Measurements from ENCODE around the gene KRTAP5-6. TPM values are rescaled to one million over a fixed set of nuclear protein-coding genes. Genes with fewer than 3 reads are reported as not detected.

KRTAP5-6 gene
- total RNA-seq, 1 experiment from 2014 or later = not detected

DNA sequence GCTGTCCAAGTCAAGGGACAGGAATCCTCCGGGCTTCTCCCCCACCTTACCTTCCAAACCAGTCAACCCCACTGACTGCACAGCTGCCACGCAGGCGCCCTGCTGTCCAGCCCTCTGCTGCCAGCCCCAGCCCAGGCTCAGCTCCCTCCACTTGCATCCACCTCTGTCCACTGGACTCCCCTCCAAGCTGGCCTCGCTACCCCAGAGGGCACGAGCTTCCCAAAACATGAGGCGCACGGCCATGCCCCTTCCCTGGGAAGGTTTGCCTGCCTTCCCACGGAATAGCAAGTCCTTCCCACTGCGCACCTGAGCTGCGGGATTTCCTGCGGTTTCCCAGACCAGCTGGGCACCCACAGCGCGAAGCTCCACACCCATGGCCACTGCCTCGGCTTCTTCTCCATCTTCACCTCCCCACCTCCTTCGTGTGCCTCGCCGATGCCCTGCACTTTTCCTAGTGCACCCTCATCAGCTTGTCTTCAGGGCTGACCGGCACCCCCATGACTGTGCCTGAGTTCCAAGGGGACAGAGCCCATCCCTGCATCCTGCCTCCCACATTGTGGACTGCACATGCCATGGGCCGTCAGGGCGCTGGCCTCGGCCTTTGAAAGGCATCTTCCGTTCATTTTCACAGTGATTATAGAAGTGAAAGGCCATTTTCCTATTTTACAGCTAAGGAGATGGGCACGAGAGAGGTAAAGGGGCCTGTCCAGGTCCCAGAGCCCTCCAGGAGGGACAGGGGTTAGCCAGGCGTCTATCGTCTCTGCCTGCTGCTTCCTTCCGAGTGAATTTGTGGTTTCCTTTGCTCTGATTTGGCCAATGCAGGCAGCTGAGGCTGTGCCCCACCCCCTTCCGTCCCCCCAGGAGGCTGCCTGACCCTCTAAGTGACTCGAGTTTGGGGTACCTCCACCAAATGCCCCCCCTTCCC, 37.0 kb downstream of the KRTAP5-6 start:
- DNase-seq (ENCODE audit: low read depth) = no peak

DNA sequence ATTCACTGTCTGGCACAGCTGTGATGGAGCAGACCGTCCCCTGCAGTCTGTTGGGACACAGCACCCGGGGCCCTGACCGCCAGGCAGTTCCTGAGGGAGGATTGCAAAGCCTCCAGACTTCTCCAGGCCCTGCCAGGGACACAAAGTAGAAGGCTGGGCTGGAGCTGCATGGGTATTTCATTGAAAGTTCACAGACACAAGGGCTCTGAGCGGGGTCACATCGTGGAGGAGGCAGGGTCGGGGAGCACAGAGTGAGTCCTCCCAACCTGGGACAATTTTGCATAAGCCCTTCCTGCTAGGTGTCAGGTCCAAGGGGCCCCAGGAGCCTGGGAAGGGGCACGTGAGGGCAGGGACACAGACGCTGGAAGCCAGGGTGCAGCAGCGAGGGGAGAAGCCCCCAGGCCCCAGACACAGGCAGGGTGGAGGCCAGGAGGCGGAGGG, 37.7 kb downstream of the KRTAP5-6 start:
- DNase-seq (ENCODE audit: low read depth) = no peak

DNA sequence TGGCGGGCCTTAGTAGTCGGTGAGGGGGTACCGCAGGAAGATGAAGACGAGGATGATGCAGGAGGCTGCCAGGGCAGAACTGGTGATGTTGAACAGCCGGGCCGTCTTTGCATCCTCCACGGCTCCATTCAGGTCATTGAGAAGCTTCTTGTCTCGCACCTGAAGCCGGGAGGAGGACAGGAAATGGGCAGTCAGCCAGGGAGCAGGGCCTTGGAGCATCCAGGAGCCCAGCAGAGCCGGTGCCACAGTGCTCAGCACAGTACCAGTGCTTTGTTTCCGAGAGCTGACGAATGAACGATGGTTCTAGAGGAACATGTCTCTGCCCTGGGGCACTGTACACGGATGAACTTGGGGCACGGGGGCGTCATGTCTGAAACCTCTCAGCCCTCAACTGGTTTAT, 38.3 kb downstream of the KRTAP5-6 start:
- DNase-seq (ENCODE audit: low read depth) = no peak

DNA sequence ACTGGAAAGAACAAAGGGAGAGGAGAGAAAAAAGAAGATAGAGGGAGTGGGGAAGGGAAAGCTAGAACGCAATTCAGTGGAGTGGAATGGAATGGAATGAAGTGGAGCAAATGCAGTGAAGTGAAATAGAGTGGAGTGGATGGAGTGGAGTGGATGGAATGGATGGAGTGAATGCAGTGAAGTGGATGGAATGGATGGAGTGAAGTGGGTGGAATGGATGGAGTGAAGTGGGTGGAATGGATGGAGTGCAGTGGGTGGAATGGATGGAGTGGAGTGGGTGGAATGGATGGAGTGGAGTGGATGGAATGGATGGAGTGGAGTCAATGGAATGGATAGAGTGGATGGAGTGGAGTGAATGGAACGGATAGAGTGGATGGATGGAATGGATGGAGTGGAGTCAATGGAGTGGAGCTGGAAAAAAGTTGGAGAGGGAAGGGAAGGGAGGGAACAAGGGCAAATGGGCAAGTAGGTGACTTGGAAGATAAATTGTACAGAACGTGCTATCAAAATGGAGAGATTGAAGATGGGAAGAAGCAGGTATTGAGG, 39.5 kb downstream of the KRTAP5-6 start:
- DNase-seq (ENCODE audit: low read depth) = no peak

DNA sequence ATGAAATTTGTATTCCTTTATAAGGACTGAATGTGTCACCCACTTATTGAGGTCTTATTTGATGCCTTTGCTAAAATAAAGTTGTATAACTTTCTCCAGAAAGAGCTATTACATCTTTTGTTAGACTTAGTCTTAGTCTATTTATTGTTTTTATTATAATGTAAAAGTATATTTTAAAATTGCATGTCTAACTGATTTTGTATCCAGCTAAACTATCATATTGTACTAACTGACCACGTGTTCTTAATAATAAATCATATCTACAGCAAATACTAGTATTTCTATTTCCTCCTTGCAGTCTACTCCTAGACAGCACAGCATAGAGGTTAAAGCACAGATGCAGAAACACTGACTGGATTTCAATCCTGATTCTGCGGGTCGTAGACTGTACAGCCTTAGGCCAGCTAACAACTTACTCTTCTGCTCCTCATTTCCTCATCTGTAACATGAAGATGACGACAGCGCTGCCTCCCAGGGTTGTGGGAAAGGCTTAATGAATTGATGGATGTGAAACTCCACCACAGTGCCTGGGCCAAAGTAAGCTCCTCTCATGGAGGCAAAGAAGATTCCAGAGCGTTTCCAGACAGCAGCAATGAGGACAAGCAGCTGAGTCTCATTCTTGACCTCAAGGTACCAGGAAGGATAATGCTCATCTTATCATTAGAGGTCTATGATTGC, 40.2 kb downstream of the KRTAP5-6 start:
- no peak for DNase-seq (ENCODE audit: low read depth)

DNA sequence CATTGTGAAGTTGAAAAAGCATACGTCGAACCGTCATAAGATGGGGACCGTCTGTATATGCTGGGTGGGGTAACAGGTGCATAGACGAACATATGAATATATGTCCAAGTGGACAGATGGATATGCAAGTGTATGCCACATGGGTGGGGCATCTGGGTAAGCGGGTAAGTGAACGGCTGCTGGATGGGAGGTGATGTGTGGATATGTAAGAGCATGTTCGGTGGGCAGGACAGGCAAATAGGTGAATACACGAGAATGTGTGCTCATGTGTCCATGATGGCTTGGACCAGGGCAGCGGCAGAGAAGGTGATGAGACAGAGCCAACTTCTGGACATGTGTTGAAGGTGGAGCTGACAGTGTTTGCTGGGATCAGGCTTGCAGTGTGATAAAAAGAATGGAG, 41.4 kb downstream of the KRTAP5-6 start:
- DNase-seq (ENCODE audit: low read depth) = no peak

DNA sequence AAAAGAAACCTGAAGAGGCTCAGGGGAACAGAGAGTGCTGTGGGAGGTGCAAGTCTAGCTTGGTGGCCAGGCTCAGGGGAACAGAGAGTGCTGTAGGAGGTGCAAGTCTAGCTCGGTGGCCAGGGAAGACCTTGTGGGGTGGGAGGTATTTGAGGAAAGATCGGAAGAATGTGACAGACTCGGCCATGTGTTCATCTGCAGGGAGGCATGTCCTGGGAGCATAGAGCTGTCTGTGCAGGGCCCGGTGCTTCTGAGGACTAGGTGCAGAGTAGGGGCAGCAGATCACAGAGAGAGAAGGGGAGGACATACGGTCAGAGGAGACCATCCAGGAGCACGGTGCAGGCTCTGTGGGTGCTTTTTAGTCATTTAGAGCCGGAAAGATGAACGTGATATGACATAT, 42.6 kb downstream of the KRTAP5-6 start:
- DNase-seq (ENCODE audit: low read depth) = no peak

DNA sequence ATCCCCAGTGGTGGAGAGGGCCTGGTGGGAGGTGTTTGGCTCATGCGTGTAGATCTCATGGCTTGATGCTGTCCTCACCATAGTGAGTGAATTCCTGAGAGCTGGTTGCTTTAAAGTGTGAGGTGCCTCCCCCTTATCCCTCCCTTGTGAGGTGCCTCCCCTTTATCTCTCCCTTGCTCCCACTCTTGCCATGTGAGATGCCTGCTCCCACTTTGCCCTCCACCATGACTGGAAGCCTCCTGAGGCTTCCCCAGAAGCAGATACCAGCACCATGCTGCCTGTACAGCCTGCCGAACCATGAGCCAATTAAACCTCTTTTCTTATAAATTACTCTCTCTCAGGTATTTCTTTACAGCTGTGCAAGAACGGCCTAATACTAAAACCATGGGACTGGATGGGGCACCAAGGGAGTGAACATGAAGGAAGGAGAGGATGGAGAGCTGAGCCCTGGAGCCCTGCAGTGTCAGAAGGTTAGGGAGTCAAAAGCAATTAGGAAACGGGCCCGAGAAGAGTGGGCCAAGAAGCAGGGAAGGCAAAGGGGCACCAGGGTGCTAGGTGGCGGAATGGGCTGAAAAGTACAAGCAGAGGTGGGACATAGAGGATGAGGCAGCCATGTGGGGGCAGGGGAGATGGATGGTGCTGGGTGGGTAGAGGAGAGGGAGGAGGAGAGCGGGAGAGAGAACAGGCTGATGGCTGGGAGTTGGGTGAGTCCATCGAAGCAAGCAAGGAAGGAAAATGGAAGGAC, 44.0 kb downstream of the KRTAP5-6 start:
- no peak for DNase-seq (ENCODE audit: low read depth)

DNA sequence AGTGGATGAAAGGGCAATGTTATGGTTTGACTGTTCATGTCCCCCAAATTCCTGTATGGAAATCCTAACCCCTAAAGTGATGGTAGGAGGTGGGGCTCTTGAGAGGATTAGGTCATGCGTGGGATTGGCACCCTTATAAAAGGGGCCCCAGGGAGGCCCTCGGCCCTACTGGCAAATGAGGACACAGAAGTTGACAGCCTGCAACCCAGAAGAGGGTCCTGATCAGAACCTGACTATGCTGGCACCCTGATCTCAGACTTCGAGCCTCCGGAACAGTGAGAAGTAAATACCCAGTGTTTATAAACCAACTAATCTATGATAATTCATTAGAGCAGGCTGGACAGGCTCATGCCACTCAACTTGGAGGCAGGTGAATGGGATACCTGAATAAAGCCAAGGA, 44.7 kb downstream of the KRTAP5-6 start:
- no peak for DNase-seq (ENCODE audit: low read depth)

DNA sequence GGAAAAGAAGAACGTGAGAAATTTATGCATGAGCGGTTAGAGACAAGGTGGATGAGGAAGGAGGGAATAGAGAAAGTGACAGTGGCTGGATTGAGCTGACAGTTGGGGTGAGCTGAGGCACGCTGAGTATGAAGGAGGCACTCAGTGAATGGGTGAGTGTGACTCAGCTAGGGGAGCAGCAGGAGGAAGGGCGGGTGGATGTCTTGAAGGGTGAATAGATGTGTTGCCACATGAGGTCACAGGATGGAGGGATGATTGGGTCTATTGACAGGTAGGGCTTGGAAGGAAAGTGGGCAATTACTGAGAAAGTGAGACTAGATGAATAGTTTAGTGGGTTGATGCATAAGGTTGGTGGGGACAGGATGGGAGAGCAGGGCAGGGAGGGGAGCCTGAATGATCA, 45.4 kb downstream of the KRTAP5-6 start:
- no peak for DNase-seq (ENCODE audit: low read depth)

DNA sequence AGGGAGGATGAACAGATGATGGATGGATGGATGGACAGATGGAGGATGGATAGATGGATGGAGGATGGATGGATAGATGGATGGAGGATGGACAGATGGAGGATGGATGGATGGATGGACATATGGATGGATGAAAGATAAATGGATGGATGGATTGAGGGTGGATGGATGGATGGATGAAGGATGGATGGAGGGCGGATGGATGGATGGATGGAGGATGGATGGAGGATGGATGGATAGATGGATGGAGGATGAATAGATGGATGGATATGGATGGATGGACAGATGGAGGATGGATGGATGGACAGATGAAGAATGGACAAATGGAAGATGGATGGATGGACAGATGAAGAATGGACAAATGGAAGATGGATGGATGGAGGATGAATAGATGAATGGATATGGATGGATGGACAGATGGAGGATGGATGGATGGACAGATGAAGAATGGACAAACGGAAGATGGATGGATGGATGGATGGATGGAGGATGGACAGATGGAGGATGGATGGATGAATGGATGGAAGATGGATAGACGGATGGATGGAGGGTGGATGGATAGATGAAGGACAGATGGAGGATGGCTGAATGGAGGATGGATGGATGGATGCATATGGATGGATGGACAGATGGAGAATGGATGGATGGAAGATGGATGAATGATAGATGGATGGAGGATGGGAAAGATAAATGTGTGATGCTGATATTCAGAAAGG, 46.0 kb downstream of the KRTAP5-6 start:
- no peak for DNase-seq (ENCODE audit: low read depth)

DNA sequence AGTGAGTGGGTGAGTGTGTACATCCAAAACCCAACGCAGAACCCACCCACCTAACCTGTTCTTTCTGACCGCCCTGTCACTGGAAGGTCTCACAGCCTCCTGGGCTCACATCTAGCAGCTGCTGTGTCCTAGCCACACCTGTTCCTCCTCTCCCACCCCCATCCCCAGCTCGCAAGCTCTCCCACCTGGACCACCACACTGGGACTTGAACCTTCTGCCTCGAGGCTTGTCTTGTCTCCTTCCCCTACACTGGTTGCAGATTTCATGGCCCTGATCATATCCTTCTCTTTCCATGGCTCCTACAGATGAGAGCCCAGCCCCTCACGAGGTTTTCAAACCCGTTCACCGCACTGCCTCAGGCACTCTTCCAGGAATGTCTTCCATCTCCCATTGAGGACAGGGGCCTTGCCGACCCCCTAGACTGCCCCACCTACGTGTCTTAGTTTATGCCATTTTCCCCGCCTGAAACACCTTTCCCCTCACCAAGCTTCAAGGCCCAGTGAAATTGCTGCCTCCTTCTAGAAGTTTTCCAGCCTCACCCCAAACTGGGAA, 46.7 kb downstream of the KRTAP5-6 start:
- DNase-seq (ENCODE audit: low read depth) = no peak

DNA sequence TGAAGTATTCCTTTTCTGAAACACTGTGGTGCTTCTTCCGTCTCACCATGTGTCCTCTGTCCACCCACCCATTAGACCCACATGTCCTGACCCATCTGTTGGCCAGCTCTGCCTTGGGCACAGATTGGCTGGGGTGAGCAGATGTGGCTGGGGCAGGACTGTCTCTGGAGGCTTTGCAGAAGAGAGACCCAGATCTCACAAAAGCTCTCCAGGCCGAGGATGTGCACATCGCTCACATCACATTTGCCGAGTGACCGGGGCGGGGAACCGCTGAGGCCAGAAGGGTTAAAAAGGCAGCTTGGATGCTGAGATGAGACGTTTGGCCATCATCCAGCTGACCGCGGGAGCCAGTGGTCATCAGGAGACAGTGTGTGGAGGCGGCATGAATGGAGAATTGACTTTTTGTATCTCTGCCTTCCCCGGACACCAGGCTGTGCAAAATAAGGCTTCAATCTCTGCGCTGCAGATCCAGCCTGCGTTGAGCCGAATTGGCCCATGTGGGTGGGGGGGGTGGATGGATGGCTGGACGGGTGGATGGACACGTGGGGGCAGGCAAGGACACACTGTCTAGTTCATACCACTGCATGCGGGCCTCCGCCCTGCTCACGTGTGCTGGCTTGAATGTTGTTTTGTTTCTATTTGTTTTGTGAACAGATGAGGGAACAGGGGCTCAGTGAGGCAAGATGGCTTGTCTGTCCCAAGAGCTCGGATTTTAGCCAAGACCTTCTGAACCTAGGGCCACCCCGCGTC, 47.3 kb downstream of the KRTAP5-6 start:
- no peak for DNase-seq (ENCODE audit: low read depth)

DNA sequence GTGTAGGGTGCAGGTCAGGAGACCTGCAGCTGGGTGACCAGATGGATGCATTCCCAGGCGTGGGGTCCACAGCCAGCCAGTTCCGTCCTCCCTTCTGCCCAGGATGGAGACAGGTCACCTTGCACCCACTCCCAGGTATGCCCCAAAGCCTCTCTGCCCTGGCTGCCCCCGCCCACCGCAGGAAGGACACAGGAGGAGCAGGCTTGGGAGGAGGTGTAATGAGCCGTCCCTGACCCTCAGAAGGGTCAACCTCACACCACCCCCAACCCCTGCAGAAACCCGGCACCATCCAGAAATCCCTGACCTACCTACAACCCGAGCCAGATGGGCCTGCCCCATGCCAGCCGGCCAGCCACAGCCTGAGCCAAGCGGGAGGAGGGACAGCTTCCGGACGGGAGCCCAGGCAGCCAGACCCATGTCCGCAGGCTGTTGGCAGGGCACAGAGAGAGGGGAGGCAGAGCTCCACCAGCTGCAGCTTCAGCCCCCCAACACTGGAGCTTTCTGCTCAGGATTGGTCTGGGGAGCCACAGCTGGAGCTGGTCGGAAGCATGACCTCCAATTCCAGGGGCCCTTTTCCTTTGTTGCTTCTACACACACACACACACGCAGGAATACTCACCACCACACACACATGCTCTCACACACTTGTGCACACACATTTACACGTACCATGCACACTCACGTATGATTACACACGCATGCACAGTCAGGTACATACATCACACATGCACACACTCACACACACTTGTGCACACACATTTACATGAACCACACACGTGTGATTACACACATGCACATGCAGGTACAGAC, 48.1 kb downstream of the KRTAP5-6 start:
- DNase-seq (ENCODE audit: low read depth) = no peak

DNA sequence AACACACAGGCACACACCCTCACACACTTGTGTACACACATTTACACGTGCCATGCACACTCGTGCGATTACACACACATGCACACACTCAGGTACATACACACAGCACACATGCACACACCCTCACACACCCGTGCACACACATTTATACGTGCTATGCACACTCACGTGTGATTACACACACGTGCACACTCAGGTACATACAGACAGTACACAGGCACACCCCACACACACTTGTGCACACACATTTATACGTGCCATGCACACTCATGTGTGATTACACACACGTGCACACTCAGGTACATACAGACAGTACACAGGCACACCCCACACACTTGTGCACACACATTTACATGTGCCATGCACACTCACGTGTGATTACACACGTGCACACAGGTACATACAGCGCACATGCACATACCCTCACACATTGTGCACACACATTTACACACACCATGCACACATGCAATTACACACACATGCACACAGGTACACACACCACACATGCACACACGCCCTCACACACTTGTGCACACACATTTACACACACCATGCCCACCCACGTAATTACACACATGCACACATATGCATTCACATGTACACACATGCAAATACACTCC, 48.8 kb downstream of the KRTAP5-6 start:
- no peak for DNase-seq (ENCODE audit: low read depth)

DNA sequence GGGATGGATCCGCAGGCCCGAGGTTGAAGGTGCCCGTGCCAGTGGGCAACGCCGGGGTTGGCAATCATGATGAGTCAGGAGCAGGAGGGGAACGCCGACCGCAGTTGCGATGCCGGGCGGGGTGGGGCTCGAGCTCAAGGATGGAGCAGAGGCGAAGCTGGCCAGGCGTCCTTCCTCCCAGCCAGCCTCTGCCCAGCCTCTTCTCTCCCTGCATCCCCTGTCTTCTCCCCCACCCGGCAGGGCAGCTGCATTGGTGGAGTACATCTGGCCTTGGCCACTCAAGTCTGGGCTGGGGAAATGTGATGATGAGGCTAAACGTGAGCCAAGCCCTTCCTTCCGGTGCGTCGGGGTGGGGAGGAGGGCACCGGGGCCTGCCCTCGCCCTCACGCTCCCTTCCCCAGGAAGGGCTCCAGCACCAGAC, 49.5 kb downstream of the KRTAP5-6 start:
- no peak for DNase-seq (ENCODE audit: low read depth)

DNA sequence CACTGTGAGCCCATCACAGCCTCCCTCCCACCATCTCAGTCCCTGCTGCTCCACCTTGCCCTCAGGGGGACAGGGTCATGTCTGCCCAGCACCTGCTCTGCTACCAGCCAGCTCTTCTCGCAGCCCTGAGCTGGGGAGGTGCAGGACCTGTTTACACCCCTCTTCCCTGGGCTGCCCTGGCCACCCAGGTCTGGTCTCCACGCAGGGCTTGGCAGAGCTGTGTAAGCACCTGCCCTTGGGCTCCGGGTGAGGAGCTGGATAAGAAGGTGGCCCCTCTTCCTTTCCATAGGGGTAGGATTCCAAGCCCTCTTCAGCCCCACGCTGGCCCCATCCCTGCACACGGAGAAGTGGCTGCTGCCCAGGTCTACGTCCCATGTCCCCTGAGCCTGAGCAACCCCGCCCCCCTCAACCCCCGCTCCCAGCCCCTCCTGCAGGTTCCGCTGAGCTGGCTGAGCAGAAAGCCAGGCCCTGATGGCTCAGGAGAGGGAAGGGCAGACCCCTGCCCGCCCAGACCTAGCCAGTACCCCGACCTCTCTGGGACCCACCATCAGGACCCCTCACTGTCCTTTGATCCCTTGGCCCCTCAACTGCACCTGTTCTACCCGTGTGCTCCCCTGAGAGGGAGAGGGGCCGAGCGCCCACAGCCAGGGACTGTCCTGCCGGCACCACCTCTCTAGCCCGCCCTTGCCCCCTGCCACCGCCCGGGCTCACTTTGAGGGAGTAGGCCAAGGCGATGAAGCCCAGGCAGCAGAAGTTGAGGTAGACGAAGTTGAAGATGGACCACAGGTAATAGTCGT, 50.2 kb downstream of the KRTAP5-6 start:
- no peak for DNase-seq (ENCODE audit: low read depth)
